Trophoblast cell (in vitro differentiated cells and primary cell): ENCODE data around the gene RADIL.

Experiments
- DNase-seq, 2 donors: peaks; one replicate each; pipeline ENCODE4 v3.0.0-alpha.2; 2016
- H2AFZ ChIP-seq: 2 replicates; pipeline ENCODE4 v1.6.1; 2013; ENCODE audit warnings: low read length, moderate library complexity, mild to moderate bottlenecking; ENCODE audit not compliant: insufficient read depth, poor library complexity
- H2AK5ac ChIP-seq: 2 replicates; pipeline ENCODE4 v1.6.1; 2013; ENCODE audit warnings: mild to moderate bottlenecking, low read length
- H2BK120ac ChIP-seq: 2 replicates; pipeline ENCODE4 v1.6.1; 2013; ENCODE audit warnings: low read length, mild to moderate bottlenecking, moderate library complexity; ENCODE audit not compliant: insufficient read depth, poor library complexity
- H2BK12ac ChIP-seq: 2 replicates; pipeline ENCODE4 v1.6.1; 2013; ENCODE audit warnings: mild to moderate bottlenecking, low read length, moderate library complexity
- H2BK5ac ChIP-seq: 2 replicates; pipeline ENCODE4 v1.6.1; 2013; ENCODE audit warnings: low read length, low read depth, moderate library complexity, mild to moderate bottlenecking; ENCODE audit not compliant: poor library complexity
- H3K14ac ChIP-seq: 2 replicates; pipeline ENCODE4 v1.6.1; 2013; ENCODE audit warnings: mild to moderate bottlenecking, low read length
- H3K18ac ChIP-seq: 2 replicates; pipeline ENCODE4 v1.6.1; 2013; ENCODE audit warnings: mild to moderate bottlenecking, low read length
- H3K23ac ChIP-seq: 2 replicates; pipeline ENCODE4 v1.6.1; 2013; ENCODE audit warnings: low read length
- H3K27ac ChIP-seq: 2 replicates; pipeline ENCODE4 v1.5.1; 2013; ENCODE audit warnings: low read depth, mild to moderate bottlenecking, inconsistent platforms, low read length, moderate library complexity
- H3K27me3 ChIP-seq: 2 replicates; pipeline ENCODE4 v1.6.1; 2013; ENCODE audit warnings: inconsistent platforms, mild to moderate bottlenecking, low read length, moderate library complexity; ENCODE audit not compliant: insufficient read depth
- H3K36me3 ChIP-seq, 2 experiments: 1 replicate in 1 of 2; 2 replicates in 1 of 2; pipeline ENCODE4 v1.6.1; 2013; ENCODE audit warnings: low read length in 2 of 2, mild to moderate bottlenecking in 2 of 2, moderate library complexity in 1 of 2; ENCODE audit not compliant: insufficient read depth in 2 of 2, control insufficient read depth in 1 of 2
- H3K4ac ChIP-seq: 2 replicates; pipeline ENCODE4 v1.6.1; 2013; ENCODE audit warnings: low read depth, mild to moderate bottlenecking, low read length, moderate library complexity
- H3K4me1 ChIP-seq, 2 experiments: 1 replicate in 1 of 2; 2 replicates in 1 of 2; pipeline ENCODE4 v1.6.1; 2013; ENCODE audit warnings: low read length in 2 of 2, mild to moderate bottlenecking in 2 of 2, moderate library complexity in 1 of 2; ENCODE audit not compliant: insufficient read depth in 2 of 2, control insufficient read depth in 1 of 2
- H3K4me2 ChIP-seq: 2 replicates; pipeline ENCODE4 v1.6.1; 2013; ENCODE audit warnings: inconsistent platforms, mild to moderate bottlenecking, low read length, moderate library complexity
- H3K4me3 ChIP-seq: 2 replicates; pipeline ENCODE4 v1.5.1; 2013; ENCODE audit warnings: mild to moderate bottlenecking, low read depth, low read length, inconsistent platforms
- H3K79me1 ChIP-seq: one replicate; pipeline ENCODE4 v1.6.1; 2013; ENCODE audit warnings: low read length
- H3K79me2 ChIP-seq: 2 replicates; pipeline ENCODE4 v1.6.1; 2013; ENCODE audit warnings: low read length, mild to moderate bottlenecking; ENCODE audit not compliant: control insufficient read depth, insufficient read depth, poor library complexity
- H3K9ac ChIP-seq: 2 replicates; pipeline ENCODE4 v1.6.1; 2013; ENCODE audit warnings: mild to moderate bottlenecking, low read length
- H3K9me3 ChIP-seq: 2 replicates; pipeline ENCODE4 v1.6.1; 2013; ENCODE audit warnings: low read depth, mild to moderate bottlenecking, control low read depth, inconsistent platforms, low read length; ENCODE audit not compliant: insufficient read depth
- H4K12ac ChIP-seq: 2 replicates; pipeline ENCODE4 v1.6.1; 2013; ENCODE audit warnings: low read depth, mild to moderate bottlenecking, low read length, moderate library complexity
- H4K8ac ChIP-seq: 2 replicates; pipeline ENCODE4 v1.6.1; 2013; ENCODE audit warnings: low read depth, mild to moderate bottlenecking, low read length, moderate library complexity
- H4K91ac ChIP-seq: one replicate; pipeline ENCODE4 v1.6.1; 2013; ENCODE audit warnings: low read depth, mild to moderate bottlenecking, low read length, moderate library complexity
- WGBS: extraction: QIAGEN DNeasy Blood & Tissue Kit; methylation state at CpG from one replicate; pipeline ENCODE4 v1.1.7; 2013; ENCODE audit warnings: missing lambda C conversion rate; ENCODE audit not compliant: insufficient read length, insufficient coverage; ENCODE audit errors: extremely low coverage; 5-methylcytosine and 5-hydroxymethylcytosine counted together

RADIL gene

GRCh38 chr7:4809091-4809591 is 74.4 kb downstream of the RADIL start:
- no peak overlapping the region for H3K18ac ChIP-seq
- no peak for DNase-seq
- WGBS = no CpG with 5 or more reads among the region's 38 CpGs

GRCh38 chr7:4808565-4808964 is 75.0 kb downstream of the RADIL start:
- no peaks in the 10 kb centered on the region for H3K36me3 ChIP-seq
- no peak for DNase-seq
- H3K79me2 ChIP-seq = no peaks in the 10 kb centered on the region
- no peak overlapping the region for H3K4me2 ChIP-seq
- H3K18ac ChIP-seq = no peak overlapping the region
- no peak overlapping the region for H3K4ac ChIP-seq
- H4K91ac ChIP-seq = no peak overlapping the region
- H3K9me3 ChIP-seq = no peaks in the 10 kb centered on the region
- H3K27ac ChIP-seq = no peak overlapping the region
- H3K4me3 ChIP-seq = no peak overlapping the region
- no peak overlapping the region for H2BK12ac ChIP-seq
- no peak overlapping the region for H2BK120ac ChIP-seq
- no peak overlapping the region for H3K14ac ChIP-seq
- H3K4me1 ChIP-seq = peaks cover 0 to 4% of the 10 kb centered on the region in 2 experiments
- no peak overlapping the region for H2AFZ ChIP-seq
- H3K23ac ChIP-seq = no peak overlapping the region
- no CpG with 5 or more reads among the region's 37 CpGs for WGBS
- H3K9ac ChIP-seq = no peak overlapping the region
- H4K12ac ChIP-seq = no peak overlapping the region
- no peaks in the 10 kb centered on the region for H3K79me1 ChIP-seq
- H4K8ac ChIP-seq = no peak overlapping the region
- no peak overlapping the region for H2AK5ac ChIP-seq
- no peak overlapping the region for H2BK5ac ChIP-seq
- peaks cover 3% of the 10 kb centered on the region for H3K27me3 ChIP-seq

More at GRCh38 chr7:4809091-4809591, 74.4 kb downstream of the RADIL start:
- Histone ChIP-seq H2AK5ac (no peak overlapping the region), H3K36me3 (no peaks in the 10 kb centered on the region), H3K4me2 (no peak overlapping the region), H2BK12ac (no peak overlapping the region), H3K79me2 (no peaks in the 10 kb centered on the region), H2BK5ac (no peak overlapping the region), H2AFZ (no peak overlapping the region), H4K12ac (no peak overlapping the region), H4K8ac (no peak overlapping the region), H3K4me3 (no peak overlapping the region), H3K9me3 (no peaks in the 10 kb centered on the region), H3K23ac (no peak overlapping the region), H2BK120ac (no peak overlapping the region), H3K9ac (no peak overlapping the region), H3K4ac (no peak overlapping the region), H3K4me1 (peaks cover 0 to 4% of the 10 kb centered on the region in 2 experiments), H3K27ac (no peak overlapping the region), H3K14ac (no peak overlapping the region), H4K91ac (no peak overlapping the region), H3K27me3 (peaks cover 3% of the 10 kb centered on the region), H3K79me1 (no peaks in the 10 kb centered on the region)

- Histone ChIP-seq H3K18ac (no peak overlapping the region), H3K9me3 (no peaks in the 10 kb centered on the region), H4K8ac (no peak overlapping the region), H3K4me1 (peaks cover 0 to 4% of the 10 kb centered on the region in 2 experiments), H3K4me2 (no peak overlapping the region), H3K14ac (no peak overlapping the region), H2BK5ac (no peak overlapping the region), H2AK5ac (no peak overlapping the region), H3K4me3 (no peak overlapping the region), H3K4ac (no peak overlapping the region), H4K91ac (no peak overlapping the region), H2BK120ac (no peak overlapping the region), H3K79me1 (no peaks in the 10 kb centered on the region), H3K79me2 (no peaks in the 10 kb centered on the region), H3K36me3 (no peaks in the 10 kb centered on the region), H3K27me3 (peaks cover 3% of the 10 kb centered on the region), H2BK12ac (no peak overlapping the region), H3K9ac (no peak overlapping the region), H3K27ac (no peak overlapping the region), H4K12ac (no peak overlapping the region), H2AFZ (no peak overlapping the region), H3K23ac (no peak overlapping the region)
- WGBS = 80% methylated on average over 1 of the region's 5 CpGs
- no peak for DNase-seq
Observed at GRCh38 chr7:4808026-4808425, 75.5 kb downstream of the RADIL start.

GRCh38 chr7:4807598-4808016 is 75.9 kb downstream of the RADIL start:
- WGBS = no CpG with 5 or more reads among the region's 5 CpGs
- no peaks in the 10 kb centered on the region for H3K79me1 ChIP-seq

More at GRCh38 chr7:4807598-4808016, 75.9 kb downstream of the RADIL start:
- Histone ChIP-seq H2BK120ac (no peak overlapping the region), H3K36me3 (no peaks in the 10 kb centered on the region), H3K79me2 (no peaks in the 10 kb centered on the region), H2BK5ac (no peak overlapping the region), H4K91ac (no peak overlapping the region), H3K14ac (no peak overlapping the region), H3K9me3 (no peaks in the 10 kb centered on the region), H3K23ac (no peak overlapping the region), H2BK12ac (no peak overlapping the region), H3K4me1 (peaks cover 0 to 4% of the 10 kb centered on the region in 2 experiments), H3K4me2 (no peak overlapping the region), H3K27ac (no peak overlapping the region), H3K4me3 (no peak overlapping the region), H3K18ac (no peak overlapping the region), H2AK5ac (no peak overlapping the region), H3K27me3 (peaks cover 3% of the 10 kb centered on the region), H3K9ac (no peak overlapping the region), H2AFZ (no peak overlapping the region), H4K8ac (no peak overlapping the region), H4K12ac (no peak overlapping the region), H3K4ac (no peak overlapping the region)
- DNase-seq = no peak
